ENCODE results near the gene CEP170B.

GRCh38 chr14:104860414-104860813 is 4.7 kb upstream of the CEP170B start:
- TF ChIP-seq CHD2 (IDR thresholded peaks at IDR 0.05; ENCODE audit: low read length, partially characterized antibody) (no peak), RAD21 (conservative IDR thresholded peaks at IDR 0.05 in 1 of 2, IDR thresholded peaks at IDR 0.05 in 1 of 2) (no peak), CTCF (IDR thresholded peaks at IDR 0.05) (no peak), POLR2A (IDR thresholded peaks at IDR 0.05; ENCODE audit: low read length) (no peak), RNF2 (IDR thresholded peaks at IDR 0.05; ENCODE audit: borderline replicate concordance, low read depth) (no peak), EP300 (IDR thresholded peaks at IDR 0.05) (no peak), ELK1 (IDR thresholded peaks at IDR 0.05; ENCODE audit: low read depth, low read length) (no peak), ZC3H11A (IDR thresholded peaks at IDR 0.05) (no peak)
